SK-N-SH (cell line): ENCODE data around the gene DMGDH. TPM values are rescaled to one million over a fixed set of nuclear protein-coding genes. Genes with fewer than 3 reads are reported as not detected.

Experiments used
- CTCF ChIA-PET: fragments of 300-600, 350-600 bp; formaldehyde crosslinking; extraction: SDS; loops from one replicate; lab custom pipeline; 2021; lab: Yijun Ruan, JAX
- POLR2A ChIA-PET: fragments of 350-600 bp; sonication (Branson Sonifier 250); formaldehyde crosslinking; extraction: SDS; loops from one replicate; lab custom pipeline; 2020; ENCODE audit warnings: antibody characterized with exemption, inconsistent platforms; lab: Yijun Ruan, JAX
- DNase-seq: peaks from one replicate; pipeline ENCODE4 v3.0.0; 2012
- H2AFZ ChIP-seq: fragments of 200-600 bp; sonication (generic); 2 replicates; pipeline ENCODE4 v1.8.1; 2016; ENCODE audit warnings: antibody characterized with exemption, mild to moderate bottlenecking, low read depth
- H3F3A ChIP-seq: fragments of 200-600 bp; sonication (generic); replicated peaks from 2 replicates; pipeline ENCODE3; 2016; ENCODE audit warnings: antibody characterized with exemption, mild to moderate bottlenecking; ENCODE audit not compliant: insufficient read depth
- H3K27ac ChIP-seq, 2 experiments: fragments of 200-500 bp in 1 of 2; fragments of 200-600 bp in 1 of 2; sonication (Bioruptor generic) in 1 of 2; sonication (generic), shearing (Covaris generic) in 1 of 2; 2 replicates each; pipeline versions ENCODE4 v1.5.1 to v1.6.1; 2014 to 2016; ENCODE audit warnings: low read depth in 2 of 2, inconsistent platforms in 1 of 2, low read length in 1 of 2, mild to moderate bottlenecking in 1 of 2, mixed read lengths in 1 of 2
- H3K27me3 ChIP-seq: fragments of 200-600 bp; sonication (generic), shearing (Covaris generic); 2 replicates; pipeline ENCODE4 v1.6.1; 2016; ENCODE audit warnings: mixed run types; ENCODE audit not compliant: insufficient read depth
- H3K36me3 ChIP-seq, 2 experiments: fragments of 200-500 bp in 1 of 2; fragments of 200-600 bp in 1 of 2; sonication (Bioruptor generic) in 1 of 2; sonication (generic) in 1 of 2; replicated peaks in 1 of 2; 2 replicates each; pipeline versions ENCODE3 to v1.5.1; 2014 to 2016; ENCODE audit warnings: low read length in 1 of 2, mild to moderate bottlenecking in 1 of 2; ENCODE audit not compliant: insufficient read depth in 2 of 2, control insufficient read depth in 1 of 2
- H3K4me1 ChIP-seq, 2 experiments: fragments of 200-500 bp in 1 of 2; fragments of 200-600 bp in 1 of 2; sonication (Bioruptor generic) in 1 of 2; sonication (generic), shearing (Covaris generic) in 1 of 2; 2 replicates each; pipeline versions ENCODE4 v1.5.1 to v1.6.1; 2014 to 2016; ENCODE audit warnings: low read depth in 1 of 2, low read length in 1 of 2, mixed run types in 1 of 2; ENCODE audit not compliant: insufficient read depth in 2 of 2, control insufficient read depth in 1 of 2
- H3K4me2 ChIP-seq: fragments of 200-600 bp; sonication (generic), shearing (Covaris generic); 2 replicates; pipeline ENCODE4 v1.6.1; 2017; ENCODE audit warnings: mixed run types
- H3K4me3 ChIP-seq, 2 experiments: fragments of 200-500 bp in 1 of 2; fragments of 200-600 bp in 1 of 2; sonication (Bioruptor generic) in 1 of 2; sonication (generic), shearing (Covaris generic) in 1 of 2; 2 replicates each; pipeline versions ENCODE4 v1.5.1 to v1.8.1; 2014 to 2016; ENCODE audit warnings: low read depth in 2 of 2, inconsistent platforms in 1 of 2, low read length in 1 of 2, mild to moderate bottlenecking in 1 of 2, mixed read lengths in 1 of 2, moderate library complexity in 1 of 2
- H3K79me2 ChIP-seq: fragments of 200-600 bp; sonication (generic); 2 replicates; pipeline ENCODE4 v1.8.1; 2017; ENCODE audit warnings: mild to moderate bottlenecking; ENCODE audit not compliant: insufficient read depth
- H3K9ac ChIP-seq: fragments of 200-600 bp; sonication (generic); 2 replicates; pipeline ENCODE4 v1.6.1; 2017; ENCODE audit warnings: mixed run types
- H3K9me2 ChIP-seq: fragments of 200-600 bp; sonication (generic); 2 replicates; pipeline ENCODE4 v1.6.1; 2017; ENCODE audit warnings: mixed run types
- H3K9me3 ChIP-seq: fragments of 200-600 bp; sonication (generic); 2 replicates; pipeline ENCODE4 v1.6.1; 2017; ENCODE audit warnings: mixed run types, mild to moderate bottlenecking, moderate library complexity
- H4K20me1 ChIP-seq: fragments of 200-600 bp; sonication (generic); 2 replicates; pipeline ENCODE4 v1.6.1; 2017; ENCODE audit warnings: mild to moderate bottlenecking, mixed run types; ENCODE audit not compliant: insufficient read depth
- ELF1 ChIP-seq: IDR thresholded peaks from 2 replicates; pipeline ENCODE4 v1.4.0; 2012
- EP300 ChIP-seq, 2 experiments: IDR thresholded peaks; 2 replicates each; pipeline versions ENCODE4 v1.4.0 to v1.6.1; 2012; ENCODE audit warnings: borderline replicate concordance in 1 of 2, low read depth in 1 of 2, low read length in 1 of 2
- EZH2phosphoT487 ChIP-seq: fragments of 200-600 bp; sonication (generic); IDR thresholded peaks from 2 replicates; pipeline ENCODE4 v1.6.1; 2017; ENCODE audit warnings: low read depth, mixed run types, mild to moderate bottlenecking, antibody characterized with exemption, moderate library complexity, borderline replicate concordance
- FOXJ3 ChIP-seq: sonication (generic); formaldehyde crosslinking; IDR thresholded peaks from 2 replicates; pipeline ENCODE4 v1.5.1; 2020; ENCODE audit warnings: mild to moderate bottlenecking, missing genetic modification reagents
- GATA2 ChIP-seq: sonication (generic); formaldehyde crosslinking; IDR thresholded peaks from 2 replicates; pipeline ENCODE4 v1.5.0; 2020; ENCODE audit warnings: mild to moderate bottlenecking, missing genetic modification reagents
- JUND ChIP-seq: IDR thresholded peaks from 2 replicates; pipeline ENCODE4 v1.4.0; 2012
- MEF2A ChIP-seq: IDR thresholded peaks from 2 replicates; pipeline ENCODE4 v1.4.0; 2012; ENCODE audit warnings: low read depth, borderline replicate concordance
- MXI1 ChIP-seq: IDR thresholded peaks from 2 replicates; pipeline ENCODE4 v1.6.1; 2012; ENCODE audit warnings: mild to moderate bottlenecking, low read depth, low read length, improper control_type of control experiment
- NFIC ChIP-seq: IDR thresholded peaks from 2 replicates; pipeline ENCODE4 v1.4.0; 2012; ENCODE audit warnings: borderline replicate concordance
- NRF1 ChIP-seq: IDR thresholded peaks from 2 replicates; pipeline ENCODE4 v1.6.1; 2012; ENCODE audit warnings: low read depth, mild to moderate bottlenecking, low read length
- POLR2AphosphoS5 ChIP-seq: IDR thresholded peaks from 2 replicates; pipeline ENCODE4 v1.6.1; 2012; ENCODE audit warnings: low read depth, low read length
- RAD21 ChIP-seq: IDR thresholded peaks from 2 replicates; pipeline ENCODE4 v1.6.1; 2012; ENCODE audit warnings: mild to moderate bottlenecking, low read length
- RCOR1 ChIP-seq: fragments of 150-350 bp; IDR thresholded peaks from 2 replicates; pipeline ENCODE4 v1.6.1; 2017; ENCODE audit warnings: antibody characterized with exemption, low read length
- RFX5 ChIP-seq: IDR thresholded peaks from 2 replicates; pipeline ENCODE4 v1.6.1; 2012; ENCODE audit warnings: mild to moderate bottlenecking, improper control_type of control experiment, low read length
- RXRA ChIP-seq: IDR thresholded peaks from 2 replicates; pipeline ENCODE4 v1.4.0; 2012; ENCODE audit warnings: low read depth, mild to moderate bottlenecking, borderline replicate concordance
- SIN3A ChIP-seq: IDR thresholded peaks from 2 replicates; pipeline ENCODE4 v1.6.1; 2012; ENCODE audit warnings: low read depth, mild to moderate bottlenecking, low read length, moderate library complexity, borderline replicate concordance
- TCF12 ChIP-seq: IDR thresholded peaks from 2 replicates; pipeline ENCODE4 v1.4.0; 2012
- USF2 ChIP-seq: fragments of 150-350 bp; IDR thresholded peaks from 2 replicates; pipeline ENCODE4 v1.6.1; 2017; ENCODE audit warnings: antibody characterized with exemption, low read length, low read depth, borderline replicate concordance
- YY1 ChIP-seq: IDR thresholded peaks from 2 replicates; pipeline ENCODE4 v1.4.0; 2012; ENCODE audit warnings: low read depth, mild to moderate bottlenecking
- ZBTB33 ChIP-seq: IDR thresholded peaks from 2 replicates; pipeline ENCODE4 v1.4.0; 2012; ENCODE audit warnings: low read depth, borderline replicate concordance
- WGBS: methylation state at CpG from one replicate; pipeline ENCODE4 v1.1.6; 2017; ENCODE audit warnings: low lambda C conversion rate; 5-methylcytosine and 5-hydroxymethylcytosine counted together
- polyA plus RNA-seq, 3 experiments: library from polyadenylated mRNA; depleted of rRNA; stranded (reverse); fragments of >200 nt; gene quantifications; 2 replicates each; pipeline ENCODE4 v1.2.3, GENCODE V29; 2012
- TF ChIP-seq, protein P1 (sequence below): fragments of 200-600 bp; sonication (generic); IDR thresholded peaks from 2 replicates; pipeline ENCODE4 v1.6.1; 2017; ENCODE audit warnings: antibody characterized with exemption, mild to moderate bottlenecking, moderate library complexity
- TF ChIP-seq, protein P2 (sequence below): fragments of 150-350 bp; IDR thresholded peaks from 2 replicates; pipeline ENCODE4 v1.6.1; 2016; ENCODE audit warnings: mild to moderate bottlenecking, low read depth, low read length
- TF ChIP-seq, protein P3 (sequence below): IDR thresholded peaks from 2 replicates; pipeline ENCODE4 v1.4.0; 2012; ENCODE audit warnings: low read depth, borderline replicate concordance

DMGDH gene
- polyA plus RNA-seq, 1 of the 3 experiments (the other 2 are of a cell fraction): 0.56 TPM

- H3K9ac ChIP-seq: no peak overlapping the region
- H3K4me1 ChIP-seq: peaks cover 0 to 4% of the 10 kb centered on the region in 2 experiments; a peak in 2 of 4 replicates
- H3K4me3 ChIP-seq: no peak overlapping the region
- peaks cover 6 to 7% of the 10 kb centered on the region in 2 experiments for H3K36me3 ChIP-seq
- no peaks in the 10 kb centered on the region for H3K79me2 ChIP-seq
- no peaks in the 10 kb centered on the region for H3K9me2 ChIP-seq
- POLR2A ChIA-PET: no interaction called here
- H3K27me3 ChIP-seq: no peaks in the 10 kb centered on the region
- H4K20me1 ChIP-seq: no peaks in the 10 kb centered on the region
- H3K4me2 ChIP-seq: no peak overlapping the region
- CTCF ChIA-PET: interaction anchor here (0.8 to 4.5 kb wide), 4 partner anchors 10 to 489 kb away, joined by 3 to 24 read pairs (median 12); no protein-coding TSS in a partner anchor
- DNase-seq: no peak
- no peaks in the 10 kb centered on the region for H3K9me3 ChIP-seq
- 100% methylated on average over 1 of the region's 1 CpG for WGBS
- no peak overlapping the region for H3K27ac ChIP-seq
- no peak overlapping the region for H2AFZ ChIP-seq
- TF ChIP-seq MEF2A (no peak), RFX5 (no peak), EZH2phosphoT487 (no peak)
- H3F3A ChIP-seq: no peaks in the 10 kb centered on the region
Observed at GRCh38 chr5:78961743-78962142, 107.7 kb downstream of the DMGDH start.

GRCh38 chr5:78959767-78960166 lies 109.7 kb downstream of the DMGDH start:
- CTCF ChIA-PET: interaction anchor here (0.7 to 4.5 kb wide), 3 partner anchors 36 to 422 kb away, joined by 3 to 24 read pairs (median 3); no protein-coding TSS in a partner anchor
- Histone ChIP-seq H3K4me2 (no peak overlapping the region), H3K4me1 (peaks cover 0 to 4% of the 10 kb centered on the region in 2 experiments; a peak in 1 of 4 replicates), H2AFZ (no peak overlapping the region), H3K9ac (no peak overlapping the region), H3K9me2 (no peaks in the 10 kb centered on the region), H3K9me3 (no peaks in the 10 kb centered on the region), H3K27me3 (no peaks in the 10 kb centered on the region), H3K79me2 (no peaks in the 10 kb centered on the region), H4K20me1 (no peaks in the 10 kb centered on the region), H3K4me3 (no peak overlapping the region), H3K27ac (no peak overlapping the region), H3K36me3 (peaks cover 6 to 7% of the 10 kb centered on the region in 2 experiments), H3F3A (no peaks in the 10 kb centered on the region)
- 60% methylated on average over 1 of the region's 1 CpG for WGBS
- DNase-seq: peak; percentile 57
- POLR2A ChIA-PET: no interaction called here
- TF ChIP-seq RXRA: no peak
- no peak for TF ChIP-seq USF2
- TF ChIP-seq SIN3A: no peak
- peak; percentile 15; the same call in 1 of the 2 replicates for TF ChIP-seq RAD21
- no peak for TF ChIP-seq JUND
- no peak for TF ChIP-seq TCF12
- TF ChIP-seq POLR2AphosphoS5: no peak
- no peak for TF ChIP-seq MXI1
- no peak for TF ChIP-seq GATA2
- peak in 1 of 2 experiments; percentile 62; a peak in 2 of 4 replicates for TF ChIP-seq EP300 (IDR thresholded peaks at IDR 0.05; ENCODE audit: borderline replicate concordance in 1 of 2, low read depth in 1 of 2, low read length in 1 of 2)
- no peak for TF ChIP-seq YY1
- no peak for TF ChIP-seq NRF1
- TF ChIP-seq, protein P1, sequence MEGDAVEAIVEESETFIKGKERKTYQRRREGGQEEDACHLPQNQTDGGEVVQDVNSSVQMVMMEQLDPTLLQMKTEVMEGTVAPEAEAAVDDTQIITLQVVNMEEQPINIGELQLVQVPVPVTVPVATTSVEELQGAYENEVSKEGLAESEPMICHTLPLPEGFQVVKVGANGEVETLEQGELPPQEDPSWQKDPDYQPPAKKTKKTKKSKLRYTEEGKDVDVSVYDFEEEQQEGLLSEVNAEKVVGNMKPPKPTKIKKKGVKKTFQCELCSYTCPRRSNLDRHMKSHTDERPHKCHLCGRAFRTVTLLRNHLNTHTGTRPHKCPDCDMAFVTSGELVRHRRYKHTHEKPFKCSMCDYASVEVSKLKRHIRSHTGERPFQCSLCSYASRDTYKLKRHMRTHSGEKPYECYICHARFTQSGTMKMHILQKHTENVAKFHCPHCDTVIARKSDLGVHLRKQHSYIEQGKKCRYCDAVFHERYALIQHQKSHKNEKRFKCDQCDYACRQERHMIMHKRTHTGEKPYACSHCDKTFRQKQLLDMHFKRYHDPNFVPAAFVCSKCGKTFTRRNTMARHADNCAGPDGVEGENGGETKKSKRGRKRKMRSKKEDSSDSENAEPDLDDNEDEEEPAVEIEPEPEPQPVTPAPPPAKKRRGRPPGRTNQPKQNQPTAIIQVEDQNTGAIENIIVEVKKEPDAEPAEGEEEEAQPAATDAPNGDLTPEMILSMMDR: no peak
- no peak for TF ChIP-seq ZBTB33
- no peak for TF ChIP-seq FOXJ3 (CRISPR knock-in tag)
- TF ChIP-seq, protein P2, sequence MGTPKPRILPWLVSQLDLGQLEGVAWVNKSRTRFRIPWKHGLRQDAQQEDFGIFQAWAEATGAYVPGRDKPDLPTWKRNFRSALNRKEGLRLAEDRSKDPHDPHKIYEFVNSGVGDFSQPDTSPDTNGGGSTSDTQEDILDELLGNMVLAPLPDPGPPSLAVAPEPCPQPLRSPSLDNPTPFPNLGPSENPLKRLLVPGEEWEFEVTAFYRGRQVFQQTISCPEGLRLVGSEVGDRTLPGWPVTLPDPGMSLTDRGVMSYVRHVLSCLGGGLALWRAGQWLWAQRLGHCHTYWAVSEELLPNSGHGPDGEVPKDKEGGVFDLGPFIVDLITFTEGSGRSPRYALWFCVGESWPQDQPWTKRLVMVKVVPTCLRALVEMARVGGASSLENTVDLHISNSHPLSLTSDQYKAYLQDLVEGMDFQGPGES: no peak
- TF ChIP-seq NFIC: no peak
- no peak for TF ChIP-seq ELF1
- TF ChIP-seq, protein P3, sequence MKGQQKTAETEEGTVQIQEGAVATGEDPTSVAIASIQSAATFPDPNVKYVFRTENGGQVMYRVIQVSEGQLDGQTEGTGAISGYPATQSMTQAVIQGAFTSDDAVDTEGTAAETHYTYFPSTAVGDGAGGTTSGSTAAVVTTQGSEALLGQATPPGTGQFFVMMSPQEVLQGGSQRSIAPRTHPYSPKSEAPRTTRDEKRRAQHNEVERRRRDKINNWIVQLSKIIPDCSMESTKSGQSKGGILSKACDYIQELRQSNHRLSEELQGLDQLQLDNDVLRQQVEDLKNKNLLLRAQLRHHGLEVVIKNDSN: no peak
- 0 out of 2 replicates have a peak, but pooled peaks have one; percentile 51 for TF ChIP-seq RCOR1
